Ectodermal cell (in vitro differentiated cells): Measurements from ENCODE around the gene IKBKG.
"Not testable (repeated sequence)": the region's sequence is repeated elsewhere in the genome, so short reads cannot be mapped to it uniquely, and the experiment has no call there.

ENCODE experiments used
- H3K27ac ChIP-seq: 2 replicates; pipeline ENCODE4 v1.7.0; 2013; ENCODE audit warnings: mild to moderate bottlenecking, low read depth, low read length; ENCODE audit not compliant: insufficient read depth, poor library complexity, severe bottlenecking
- H3K27me3 ChIP-seq: 2 replicates; pipeline ENCODE4 v1.7.0; 2013; ENCODE audit warnings: mild to moderate bottlenecking, low read length; ENCODE audit not compliant: insufficient read depth, control insufficient read depth, poor library complexity, severe bottlenecking
- H3K36me3 ChIP-seq: one replicate; pipeline ENCODE4 v1.7.0; 2013; ENCODE audit warnings: low read length; ENCODE audit not compliant: control insufficient read depth, insufficient read depth
- H3K4me1 ChIP-seq: one replicate; pipeline ENCODE4 v1.7.0; 2013; ENCODE audit warnings: low read length; ENCODE audit not compliant: control insufficient read depth, insufficient read depth
- H3K4me3 ChIP-seq: 2 replicates; pipeline ENCODE4 v1.7.0; 2013; ENCODE audit warnings: low read depth, low read length, control low read depth; ENCODE audit not compliant: insufficient read depth
- H3K9me3 ChIP-seq: 2 replicates; pipeline ENCODE4 v1.7.0; 2013; ENCODE audit warnings: mild to moderate bottlenecking, low read length, moderate library complexity; ENCODE audit not compliant: control insufficient read depth
- WGBS, 2 experiments: methylation state at CpG; one replicate each; pipeline ENCODE4 v1.1.7; 2013; ENCODE audit warnings: missing lambda C conversion rate in 2 of 2; 5-methylcytosine and 5-hydroxymethylcytosine counted together

The IKBKG gene

GRCh38 chrX:154603438-154604430 is 56.3 kb downstream of the IKBKG start:
- Histone ChIP-seq H3K9me3 (no peaks in the 10 kb centered on the region), H3K27ac (no peak overlapping the region), H3K27me3 (no peaks in the 10 kb centered on the region), H3K4me1 (no peaks in the 10 kb centered on the region), H3K4me3 (no peak overlapping the region), H3K36me3 (no peaks in the 10 kb centered on the region)
- WGBS, 2 experiments: 90 to 92% methylated on average over 13 of the region's 13 CpGs

- Histone ChIP-seq H3K27ac (no peak overlapping the region), H3K27me3 (no peaks in the 10 kb centered on the region), H3K4me3 (no peak overlapping the region), H3K9me3 (no peaks in the 10 kb centered on the region), H3K36me3 (no peaks in the 10 kb centered on the region), H3K4me1 (no peaks in the 10 kb centered on the region)
- 84 to 85% methylated on average over 6 of the region's 6 CpGs for WGBS, 2 experiments
Measured at GRCh38 chrX:154605566-154605965, 58.1 kb downstream of the IKBKG start.

DNA sequence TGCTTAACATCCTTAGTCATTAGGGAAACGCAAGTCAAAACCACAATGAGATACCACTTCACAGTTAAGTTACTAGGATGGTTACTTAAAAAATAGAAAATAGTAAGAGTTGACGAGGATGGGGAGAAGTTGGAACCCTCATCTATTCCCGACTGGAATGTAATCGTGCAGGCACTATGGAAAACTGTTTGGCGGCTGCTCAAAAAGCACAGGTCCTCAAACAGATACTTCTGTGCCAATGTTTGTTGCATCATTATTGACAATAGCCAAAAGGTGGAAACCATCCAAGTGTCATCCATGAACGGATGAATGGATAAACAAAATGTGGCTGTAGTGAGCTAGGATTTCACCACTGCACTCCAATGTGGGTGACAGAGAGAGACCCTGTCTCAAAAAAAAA is 60.0 kb downstream of the IKBKG start:
- Histone ChIP-seq H3K36me3 (no peaks in the 10 kb centered on the region), H3K9me3 (no peaks in the 10 kb centered on the region), H3K4me3 (no peak overlapping the region), H3K27me3 (no peaks in the 10 kb centered on the region), H3K4me1 (no peaks in the 10 kb centered on the region), H3K27ac (no peak overlapping the region)
- 93 to 96% methylated on average over 5 of the region's 6 CpGs for WGBS, 2 experiments

DNA sequence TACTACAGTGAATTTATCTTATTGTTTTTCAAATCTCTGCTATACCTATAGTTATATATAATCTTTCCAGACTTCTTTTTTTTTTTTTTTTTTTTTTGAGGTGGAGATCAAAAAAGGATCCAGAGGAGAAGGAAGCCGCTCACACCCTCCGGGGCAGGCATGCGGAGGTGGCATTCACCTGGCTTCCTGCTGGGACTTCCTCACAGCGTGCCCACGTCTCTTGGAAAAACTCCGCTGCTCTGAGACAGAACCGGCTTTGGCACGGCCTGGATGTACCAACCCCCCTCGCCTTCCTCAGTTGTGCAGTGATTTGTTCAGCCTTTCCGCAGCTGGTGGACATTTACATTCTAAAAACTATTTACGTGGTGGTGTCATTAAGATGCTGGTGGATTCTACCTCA is 60.6 kb downstream of the IKBKG start:
- not testable (repeated sequence) for H3K27ac ChIP-seq, H3K9me3 ChIP-seq, H3K36me3 ChIP-seq, H3K4me1 ChIP-seq, H3K4me3 ChIP-seq, H3K27me3 ChIP-seq
- WGBS, 2 experiments: 86 to 93% methylated on average over 5 to 9 of the region's 11 CpGs

GRCh38 chrX:154608823-154609222 is 61.4 kb downstream of the IKBKG start:
- not testable (repeated sequence) for H3K4me1 ChIP-seq, H3K36me3 ChIP-seq, H3K27me3 ChIP-seq, H3K9me3 ChIP-seq, H3K4me3 ChIP-seq, H3K27ac ChIP-seq
- 93 to 95% methylated on average over 11 to 12 of the region's 12 CpGs for WGBS, 2 experiments

- not testable (repeated sequence) for H3K27me3 ChIP-seq, H3K27ac ChIP-seq, H3K4me1 ChIP-seq, H3K9me3 ChIP-seq, H3K4me3 ChIP-seq, H3K36me3 ChIP-seq
- 94 to 95% methylated on average over 9 to 12 of the region's 12 CpGs for WGBS, 2 experiments
Measured at GRCh38 chrX:154611146-154611545, 63.7 kb downstream of the IKBKG start.

DNA sequence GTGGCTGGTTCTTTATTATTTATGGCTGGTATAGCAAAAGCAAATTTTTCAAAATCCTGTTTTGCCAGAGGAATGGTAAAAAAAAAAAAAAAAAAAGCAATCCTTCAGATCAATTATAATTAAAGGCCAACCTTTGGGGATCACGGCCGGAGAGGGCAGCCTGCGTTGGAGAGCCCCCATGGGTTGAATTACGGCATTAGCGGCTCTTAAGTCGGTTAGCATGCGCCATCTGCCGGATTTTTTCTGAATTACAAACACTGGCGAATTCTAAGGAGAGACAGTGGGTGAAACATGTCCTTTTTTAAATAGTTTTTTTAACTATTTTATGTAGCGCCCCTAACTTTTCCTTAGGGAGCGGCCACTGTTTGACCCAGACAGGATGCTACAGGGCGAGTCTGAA is 66.2 kb downstream of the IKBKG start:
- H3K4me1 ChIP-seq, H3K36me3 ChIP-seq, H3K9me3 ChIP-seq, H3K4me3 ChIP-seq, H3K27me3 ChIP-seq, H3K27ac ChIP-seq: not testable (repeated sequence)
- WGBS, 2 experiments: no CpG with 5 or more reads among the region's 12 CpGs
